Fibroblast of villous mesenchyme (primary cell): ENCODE results near the gene LTN1. TPM values are rescaled to one million over a fixed set of nuclear protein-coding genes. Genes with fewer than 3 reads are reported as not detected.
A peak's percentile ranks its signal among the peaks of the same experiment; 100 is the strongest.

Experiments
- DNase-seq: peaks from one replicate; pipeline ENCODE4 v3.0.0-alpha.2; 2010; ENCODE audit warnings: low read depth
- H3K4me3 ChIP-seq: 2 replicates; pipeline ENCODE4 v1.5.1; 2011; ENCODE audit warnings: low read depth, mild to moderate bottlenecking, low read length
- CTCF ChIP-seq: IDR thresholded peaks from 2 replicates; pipeline ENCODE4 v1.5.1; 2012; ENCODE audit warnings: low read depth, mild to moderate bottlenecking, low read length; ENCODE audit not compliant: insufficient read depth
- total RNA-seq: library from RNA; depleted of rRNA; stranded (reverse); fragments of >200 nt; gene quantifications from 2 replicates; pipeline ENCODE4 v1.2.3, GENCODE V29; 2012

Gene LTN1
- total RNA-seq, 1 donor: 45.8 TPM

GRCh38 chr21:28916150-28916893 lies 76.4 kb downstream of the LTN1 start:
- no peak for TF ChIP-seq CTCF
- DNase-seq: no peak
- H3K4me3 ChIP-seq: no peak overlapping the region

- no peak for DNase-seq
- no peak for TF ChIP-seq CTCF
- H3K4me3 ChIP-seq: no peak overlapping the region
Observed at GRCh38 chr21:28913071-28913470, 79.6 kb downstream of the LTN1 start.

GRCh38 chr21:28910280-28910887 lies 82.3 kb downstream of the LTN1 start:
- no peak overlapping the region for H3K4me3 ChIP-seq
- TF ChIP-seq CTCF: no peak
- DNase-seq: peak; percentile 8

GRCh38 chr21:28908351-28908750 lies 84.3 kb downstream of the LTN1 start:
- TF ChIP-seq CTCF: no peak
- no peak overlapping the region for H3K4me3 ChIP-seq
- no peak for DNase-seq

- H3K4me3 ChIP-seq: no peak overlapping the region
- DNase-seq: no peak
- no peak for TF ChIP-seq CTCF
Observed at GRCh38 chr21:28906841-28907240, 85.8 kb downstream of the LTN1 start.

GRCh38 chr21:28906236-28906635 lies 86.4 kb downstream of the LTN1 start:
- no peak for DNase-seq
- H3K4me3 ChIP-seq: no peak overlapping the region
- no peak for TF ChIP-seq CTCF
